ENCODE results near the gene TMEM42.
"Not testable (repeated sequence)": the region's sequence is repeated elsewhere in the genome, so short reads cannot be mapped to it uniquely, and the experiment has no call there.

Gene TMEM42

DNA sequence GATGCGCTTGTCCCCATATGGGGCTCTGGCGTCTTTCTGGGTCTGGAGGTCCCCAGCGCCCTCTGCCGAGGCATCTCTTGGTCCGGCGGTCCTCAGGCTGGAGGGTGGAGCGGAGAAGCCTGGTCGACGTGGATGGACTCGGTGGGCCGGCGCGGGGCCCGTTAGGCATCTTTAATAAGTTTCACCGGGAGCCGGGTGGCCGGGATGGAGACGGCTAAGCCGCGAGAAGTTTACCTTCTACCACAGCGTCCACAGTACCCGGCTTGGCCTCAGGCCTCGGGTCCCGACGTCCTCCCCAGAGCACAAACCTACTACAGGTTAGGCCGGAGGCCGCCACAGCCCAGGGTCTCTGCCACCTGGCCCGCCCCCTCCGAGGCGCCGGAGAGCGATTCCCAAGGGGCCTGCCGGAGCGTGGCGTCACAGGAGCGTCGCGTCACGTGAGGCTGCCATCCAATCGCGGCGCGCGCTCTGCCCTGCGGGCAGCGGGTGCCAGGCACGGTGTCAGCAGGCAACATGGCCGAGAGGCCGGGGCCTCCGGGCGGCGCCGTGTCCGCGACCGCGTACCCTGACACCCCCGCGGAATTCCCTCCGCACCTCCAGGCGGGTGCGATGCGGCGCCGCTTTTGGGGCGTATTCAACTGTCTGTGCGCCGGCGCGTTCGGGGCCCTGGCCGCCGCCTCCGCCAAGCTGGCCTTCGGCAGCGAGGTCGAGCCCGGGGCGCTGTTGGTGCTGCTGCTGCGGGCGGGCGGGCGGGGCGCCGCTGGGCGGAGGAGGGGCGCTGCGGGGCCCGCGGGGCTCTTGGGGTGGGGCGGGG, at the start of gene TMEM42:
Gene TMEM42, plus strand, starts transcription at position 501 of the 814 bp plus-strand sequence. Its CDS starts 13 bp downstream, at position 514.
- in situ Hi-C loops (cut with HindIII; ENCODE audit: low sequenced_read_pairs): no loop called here

DNA sequence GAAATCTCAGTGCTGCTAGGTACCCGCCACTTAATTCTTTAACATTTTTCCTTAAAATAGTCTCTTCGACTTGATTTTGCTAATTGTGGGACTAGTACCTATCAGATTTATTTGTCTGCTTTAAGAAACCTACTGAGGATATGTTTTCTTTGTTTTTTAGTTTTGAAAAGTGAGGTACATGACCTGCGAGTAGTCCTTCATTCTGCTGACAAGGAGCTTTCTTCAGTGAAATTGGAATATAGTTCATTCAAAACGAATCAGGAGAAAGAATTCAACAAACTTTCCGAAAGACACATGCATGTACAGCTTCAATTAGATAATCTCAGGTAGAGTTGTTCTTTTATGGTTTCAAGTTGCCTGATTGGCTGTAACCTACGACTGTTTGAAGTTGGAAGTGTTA, 47.0 kb upstream of the TMEM42 start:
- in situ Hi-C loops (cut with HindIII; ENCODE audit: low sequenced_read_pairs): no loop called here

DNA sequence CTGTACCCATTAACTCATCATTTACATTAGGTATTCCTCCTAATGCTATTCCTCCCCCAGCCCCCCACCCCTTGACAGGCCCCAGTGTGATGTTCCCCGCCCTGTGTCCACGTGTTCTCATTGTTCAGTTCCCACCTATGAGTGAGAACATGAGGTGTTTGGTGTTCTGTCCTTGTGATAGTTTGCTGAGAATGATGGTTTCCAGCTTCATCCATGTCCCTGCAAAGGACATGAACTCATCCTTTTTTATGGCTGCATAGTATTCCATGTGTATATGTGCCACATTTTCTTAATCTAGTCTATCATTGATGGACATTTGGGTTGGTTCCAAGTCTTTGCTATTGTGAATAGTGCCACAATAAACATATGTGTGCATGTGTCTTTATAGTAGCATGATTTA, 45.4 kb upstream of the TMEM42 start:
- in situ Hi-C loops (cut with HindIII; ENCODE audit: low sequenced_read_pairs): not testable (repeated sequence)

DNA sequence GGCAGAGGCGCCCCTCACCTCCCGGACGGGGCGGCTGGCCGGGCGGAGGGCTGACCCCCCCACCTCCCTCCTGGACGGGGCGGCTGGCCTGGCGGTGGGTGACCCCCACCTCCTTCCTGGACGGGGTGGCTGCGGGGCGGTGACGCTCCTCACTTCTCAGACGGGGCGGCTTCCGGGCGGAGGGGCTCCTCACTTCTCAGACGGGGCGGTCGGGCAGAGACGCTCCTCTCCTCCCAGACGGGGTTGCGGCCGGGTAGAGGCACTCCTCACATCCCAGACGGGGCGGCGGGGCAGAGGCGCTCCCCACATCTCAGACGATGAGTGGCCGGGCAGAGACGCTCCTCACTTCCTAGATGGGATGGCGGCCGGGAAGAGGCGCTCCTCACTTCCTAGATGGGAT, 40.5 kb upstream of the TMEM42 start:
- in situ Hi-C loops (cut with HindIII; ENCODE audit: low sequenced_read_pairs): not testable (repeated sequence)

DNA sequence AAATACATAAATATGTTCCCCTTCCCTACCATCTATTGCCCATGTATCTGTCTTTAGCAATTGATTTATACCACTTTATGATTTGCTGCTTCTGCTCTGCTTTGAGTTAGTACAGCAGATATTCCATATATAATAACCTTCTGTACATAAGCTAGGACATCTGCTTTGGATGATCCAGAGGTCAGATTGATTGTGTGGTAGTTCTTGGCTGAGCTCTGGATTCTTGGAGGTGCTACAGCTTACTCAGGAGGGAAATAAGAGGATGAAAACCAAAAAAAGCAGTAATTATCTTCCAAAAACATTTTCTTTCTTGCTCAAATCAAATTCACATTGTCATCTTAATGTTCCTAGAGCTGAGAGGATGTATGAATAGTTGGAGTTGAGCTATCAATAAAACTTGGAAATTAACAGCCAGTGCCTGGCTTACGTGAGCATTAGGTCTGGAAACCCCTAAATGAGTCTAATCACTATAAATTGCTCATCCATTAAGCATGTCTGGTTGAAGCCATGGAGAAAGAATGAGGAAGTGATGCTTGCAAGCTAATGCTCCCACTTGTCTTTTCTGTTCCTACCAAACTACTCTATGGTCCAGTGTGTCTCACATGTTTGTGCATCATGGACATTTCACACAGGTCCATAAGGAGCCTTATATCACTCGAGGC, 36.3 kb upstream of the TMEM42 start:
- in situ Hi-C loops (cut with HindIII; ENCODE audit: low sequenced_read_pairs): no loop called here

DNA sequence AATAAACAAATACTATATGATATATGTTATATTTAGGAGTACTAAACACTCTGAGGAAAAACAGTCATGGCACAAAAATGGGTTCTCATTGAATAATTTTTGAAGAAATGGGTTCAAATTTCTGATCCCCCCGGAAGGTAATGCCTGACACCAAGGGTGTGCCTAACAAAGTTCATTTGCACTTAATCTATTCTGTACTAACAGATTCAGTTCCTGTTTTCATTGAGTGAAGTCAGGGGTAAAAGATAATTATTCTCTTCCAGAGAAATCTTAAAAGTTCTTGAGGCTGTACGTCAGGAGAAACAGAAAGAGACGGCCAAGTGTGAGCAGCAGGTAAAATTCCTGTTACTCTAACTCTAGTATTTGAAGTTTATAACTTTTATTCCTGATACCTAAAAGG, 34.5 kb upstream of the TMEM42 start:
- in situ Hi-C loops (cut with HindIII; ENCODE audit: low sequenced_read_pairs): no loop called here

DNA sequence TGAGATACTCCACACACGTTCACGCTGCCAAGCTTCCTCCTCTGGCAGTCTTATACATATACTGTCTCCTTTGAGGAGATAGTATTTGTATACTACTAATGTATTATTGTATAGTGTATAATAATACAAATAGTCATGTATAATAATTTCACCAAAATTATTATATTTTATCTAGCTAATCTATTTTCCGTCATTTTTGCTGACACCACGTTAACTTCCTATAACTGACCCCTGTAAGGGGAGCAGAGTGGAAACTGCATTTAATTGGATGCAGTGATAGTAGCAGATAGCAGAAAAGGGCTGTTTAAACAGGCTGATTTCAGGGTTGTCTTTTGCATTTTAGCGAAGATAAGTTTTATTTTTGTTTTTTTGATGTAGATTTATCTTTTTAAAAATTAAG, 30.5 kb upstream of the TMEM42 start:
- in situ Hi-C loops (cut with HindIII; ENCODE audit: low sequenced_read_pairs): no loop called here

DNA sequence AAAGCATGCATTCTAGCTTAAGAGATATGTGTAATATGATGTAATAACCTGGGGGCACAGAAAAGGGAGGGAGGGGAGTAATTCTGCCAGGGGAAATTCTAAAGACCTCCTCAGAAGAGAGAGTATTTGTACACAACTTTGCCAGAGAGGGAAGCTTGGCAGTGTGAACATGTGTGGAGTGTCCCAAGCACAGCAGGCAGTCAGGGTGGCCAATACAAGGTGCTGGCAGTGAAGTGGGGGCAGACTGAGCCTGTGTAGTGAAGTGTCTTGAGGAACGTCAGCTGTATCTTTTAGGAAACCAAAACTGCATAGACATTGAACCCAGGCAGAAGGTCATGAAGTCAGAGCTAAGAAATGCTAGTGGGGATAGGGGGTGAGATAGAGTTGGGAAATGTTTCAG, 29.7 kb upstream of the TMEM42 start:
- in situ Hi-C loops (cut with HindIII; ENCODE audit: low sequenced_read_pairs): no loop called here

DNA sequence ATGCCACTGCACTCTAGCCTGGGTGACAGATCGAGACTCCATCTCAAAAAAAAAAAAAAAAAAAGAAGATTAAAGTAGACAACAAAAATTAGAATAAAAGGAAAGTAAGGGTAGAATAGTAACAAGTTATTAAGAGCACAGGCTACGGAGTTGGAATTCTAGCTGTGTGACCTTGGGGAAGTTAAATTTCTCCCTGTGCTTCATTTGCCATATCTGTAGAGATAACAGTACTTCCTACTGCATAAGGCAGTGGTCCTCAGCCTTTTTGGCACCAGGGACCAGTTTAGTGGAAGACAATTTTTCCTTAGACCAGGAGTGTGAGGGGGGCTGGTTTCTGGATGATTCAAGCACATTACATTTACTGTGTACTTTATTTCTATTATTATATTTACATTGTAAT, 28.7 kb upstream of the TMEM42 start:
- in situ Hi-C loops (cut with HindIII; ENCODE audit: low sequenced_read_pairs): no loop called here

DNA sequence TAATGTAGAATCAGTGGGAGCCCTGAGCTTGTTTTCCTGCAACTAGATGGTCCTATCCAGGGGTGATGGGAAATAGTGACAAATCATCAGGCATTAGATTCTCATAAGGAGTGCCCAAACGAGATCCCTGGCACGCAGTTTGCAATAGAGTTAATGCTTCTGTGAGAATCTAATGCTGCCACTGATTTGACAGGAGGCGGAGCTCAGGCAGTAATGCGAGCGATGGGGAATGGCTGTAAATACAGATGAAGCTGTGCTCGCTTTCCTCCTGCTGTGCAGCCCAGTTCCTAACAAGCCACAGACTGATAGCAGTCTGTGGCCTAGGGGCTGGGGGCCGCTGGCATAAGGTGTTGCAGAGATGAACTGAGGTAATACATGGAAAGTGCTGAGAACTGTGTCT, 28.3 kb upstream of the TMEM42 start:
- in situ Hi-C loops (cut with HindIII; ENCODE audit: low sequenced_read_pairs): no loop called here

DNA sequence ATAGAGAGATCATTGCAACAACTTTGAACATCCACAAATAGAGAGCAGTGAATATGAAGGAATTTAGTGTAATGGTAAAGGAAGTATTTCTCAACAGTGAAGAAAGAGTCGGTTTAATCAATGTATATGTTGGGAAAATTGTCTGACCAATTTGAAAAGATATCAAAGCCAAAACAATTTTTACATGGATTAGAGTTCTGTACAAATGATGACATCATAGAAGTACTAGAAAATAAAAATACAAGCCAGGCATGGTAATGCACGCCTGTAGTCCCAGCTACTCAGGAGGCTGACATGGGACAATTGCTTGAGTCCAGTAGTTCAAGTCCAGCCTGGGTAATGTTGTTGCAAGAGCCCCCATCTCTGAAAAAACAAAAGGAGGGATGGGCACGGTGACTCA, 26.0 kb upstream of the TMEM42 start:
- in situ Hi-C loops (cut with HindIII; ENCODE audit: low sequenced_read_pairs): no loop called here

DNA sequence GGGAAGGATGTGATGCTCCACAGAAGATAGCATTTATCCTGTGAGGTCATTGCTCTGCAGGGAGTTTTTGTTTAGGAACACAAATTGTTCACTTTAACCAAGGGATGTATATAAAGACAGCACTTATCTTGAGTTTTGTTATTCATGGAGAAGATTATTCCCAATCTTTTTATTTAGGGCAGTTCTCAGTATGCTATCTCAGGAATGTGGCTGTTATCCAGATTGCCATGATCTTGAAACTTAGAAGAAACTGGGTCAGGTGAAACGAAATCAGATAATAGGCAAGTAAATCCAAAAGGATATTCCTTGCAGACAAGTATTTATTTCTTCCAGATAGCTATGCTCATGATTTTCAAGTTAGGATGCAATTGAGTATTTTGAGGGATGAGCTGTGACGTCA, 19.3 kb upstream of the TMEM42 start:
- in situ Hi-C loops (cut with HindIII; ENCODE audit: low sequenced_read_pairs): no loop called here

DNA sequence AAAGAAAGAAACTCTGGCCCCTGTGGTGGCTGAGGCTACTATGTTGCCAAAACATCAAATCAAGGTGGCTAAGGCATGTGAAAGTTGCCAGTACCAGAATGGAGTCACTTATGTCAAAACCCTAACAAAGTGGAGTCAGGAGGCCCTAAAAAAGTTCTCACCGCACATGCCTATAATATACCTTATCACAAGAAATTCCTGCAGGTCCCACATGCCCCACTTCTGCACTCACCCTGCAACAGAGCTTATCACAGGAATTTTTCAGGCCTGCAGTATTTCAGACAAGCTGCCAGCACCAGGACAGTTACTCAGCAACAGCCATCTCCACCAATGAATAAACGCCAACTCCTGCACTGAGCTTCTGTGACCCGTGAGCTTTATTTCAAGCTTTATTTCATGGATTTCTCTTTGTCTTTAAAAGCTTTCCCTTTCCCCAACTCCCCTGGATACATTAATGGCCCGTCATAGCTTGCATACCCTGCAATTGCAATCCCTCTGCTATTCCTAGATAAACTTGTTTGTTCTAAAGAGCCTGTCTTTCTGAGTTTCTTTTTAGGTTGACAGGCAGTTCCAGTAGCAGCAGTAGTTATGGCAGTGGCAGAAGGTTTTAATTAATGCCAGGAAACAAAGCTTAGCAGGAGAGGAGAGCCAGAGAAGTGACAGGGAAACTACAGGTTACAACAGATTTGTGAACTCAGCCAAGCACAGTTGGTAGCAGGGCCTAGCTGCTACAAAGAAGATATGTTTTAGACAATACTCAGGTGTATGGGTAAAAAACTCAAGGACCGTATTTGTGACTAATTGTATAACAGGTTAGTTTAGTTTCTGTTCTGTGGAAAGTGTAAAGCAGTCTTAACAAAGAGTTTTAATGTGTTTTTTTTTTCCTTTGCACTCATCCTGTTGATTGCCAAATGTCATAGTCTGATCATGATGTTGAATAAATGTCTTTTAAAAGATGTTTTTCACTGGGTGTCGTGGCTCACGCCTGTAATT, 15.9 kb upstream of the TMEM42 start:
- in situ Hi-C loops (cut with HindIII; ENCODE audit: low sequenced_read_pairs): no loop called here

DNA sequence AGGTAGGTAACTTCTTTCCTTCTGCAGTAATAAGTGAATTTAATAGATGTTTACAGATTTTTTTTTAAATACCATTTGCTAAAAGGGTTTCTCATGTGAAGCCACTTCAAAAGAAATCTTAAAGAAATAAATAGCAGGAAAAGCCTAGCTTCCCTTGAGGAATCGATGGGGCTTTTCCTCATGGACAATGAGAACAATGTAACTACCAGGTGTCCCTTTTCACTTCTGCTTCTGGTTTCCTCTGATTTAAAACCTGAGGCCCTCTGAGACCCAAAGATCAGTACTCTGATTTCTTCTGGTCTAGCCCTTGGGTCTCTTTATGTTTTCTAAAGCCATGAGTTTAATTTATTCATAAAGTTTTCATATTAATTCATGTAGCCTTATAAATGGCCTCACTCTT, 13.1 kb upstream of the TMEM42 start:
- in situ Hi-C loops (cut with HindIII; ENCODE audit: low sequenced_read_pairs): no loop called here

DNA sequence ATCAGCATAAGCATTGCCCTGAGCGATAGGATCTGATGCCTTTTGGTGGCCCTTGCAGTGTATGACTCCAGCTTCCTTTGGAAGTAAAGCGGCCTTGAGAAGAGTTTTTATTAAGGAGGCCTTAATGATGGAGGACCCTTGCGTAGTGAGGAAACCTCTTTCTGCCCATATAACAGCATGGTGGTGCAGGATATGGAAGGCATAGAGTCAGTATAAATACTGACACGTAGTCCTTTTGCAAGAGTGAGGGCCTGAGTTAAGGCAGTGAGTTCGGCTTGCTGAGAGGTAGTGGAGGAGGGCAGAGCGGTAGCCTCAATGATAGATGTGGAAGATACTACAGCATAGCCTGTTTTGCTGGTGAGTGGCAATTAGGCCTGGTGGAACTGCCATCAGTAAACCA, 5.0 kb upstream of the TMEM42 start:
- in situ Hi-C loops (cut with HindIII; ENCODE audit: low sequenced_read_pairs): not testable (repeated sequence)

DNA sequence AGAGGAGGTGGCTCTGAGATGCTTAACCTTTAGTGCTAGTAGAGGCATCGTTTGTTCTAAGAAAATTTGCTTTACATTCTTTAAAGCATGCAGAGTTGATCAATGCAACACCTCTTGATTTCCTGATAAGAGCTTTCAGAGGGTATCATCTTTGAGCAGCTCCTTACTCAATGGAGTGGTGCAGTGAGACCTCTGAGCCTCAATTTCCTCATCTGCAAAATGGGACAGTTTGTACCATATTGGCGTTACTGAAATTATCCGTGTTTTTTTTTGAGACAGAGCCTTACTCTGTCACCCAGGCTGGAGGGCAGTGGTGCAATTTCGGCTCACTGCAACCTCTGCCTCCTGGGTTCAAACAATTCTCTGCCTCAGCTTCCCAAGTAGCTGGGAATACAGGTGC, 1.6 kb upstream of the TMEM42 start:
- in situ Hi-C loops (cut with HindIII; ENCODE audit: low sequenced_read_pairs): no loop called here

DNA sequence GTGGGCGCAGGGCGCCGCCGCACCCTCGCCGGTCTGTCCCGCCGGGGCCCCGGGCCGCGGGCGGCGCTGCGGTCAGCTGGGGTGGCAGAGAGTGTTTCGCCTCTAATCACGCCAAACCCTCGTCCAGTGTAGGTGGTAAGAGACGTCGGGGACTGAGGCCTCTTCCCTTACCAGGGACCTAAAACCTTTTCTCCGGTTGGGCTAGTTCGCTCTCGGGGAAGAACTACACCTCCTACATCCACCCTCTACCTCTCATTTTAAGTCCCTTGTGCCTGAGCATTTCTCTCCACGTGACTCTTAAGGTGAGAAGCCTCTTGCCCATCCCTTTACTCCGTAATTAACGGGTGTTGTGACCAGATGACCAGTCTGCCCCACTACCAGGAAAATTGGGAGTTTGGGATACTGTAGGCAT, 520 bp downstream of the TMEM42 start:
- in situ Hi-C loops (cut with HindIII; ENCODE audit: low sequenced_read_pairs): no loop called here

DNA sequence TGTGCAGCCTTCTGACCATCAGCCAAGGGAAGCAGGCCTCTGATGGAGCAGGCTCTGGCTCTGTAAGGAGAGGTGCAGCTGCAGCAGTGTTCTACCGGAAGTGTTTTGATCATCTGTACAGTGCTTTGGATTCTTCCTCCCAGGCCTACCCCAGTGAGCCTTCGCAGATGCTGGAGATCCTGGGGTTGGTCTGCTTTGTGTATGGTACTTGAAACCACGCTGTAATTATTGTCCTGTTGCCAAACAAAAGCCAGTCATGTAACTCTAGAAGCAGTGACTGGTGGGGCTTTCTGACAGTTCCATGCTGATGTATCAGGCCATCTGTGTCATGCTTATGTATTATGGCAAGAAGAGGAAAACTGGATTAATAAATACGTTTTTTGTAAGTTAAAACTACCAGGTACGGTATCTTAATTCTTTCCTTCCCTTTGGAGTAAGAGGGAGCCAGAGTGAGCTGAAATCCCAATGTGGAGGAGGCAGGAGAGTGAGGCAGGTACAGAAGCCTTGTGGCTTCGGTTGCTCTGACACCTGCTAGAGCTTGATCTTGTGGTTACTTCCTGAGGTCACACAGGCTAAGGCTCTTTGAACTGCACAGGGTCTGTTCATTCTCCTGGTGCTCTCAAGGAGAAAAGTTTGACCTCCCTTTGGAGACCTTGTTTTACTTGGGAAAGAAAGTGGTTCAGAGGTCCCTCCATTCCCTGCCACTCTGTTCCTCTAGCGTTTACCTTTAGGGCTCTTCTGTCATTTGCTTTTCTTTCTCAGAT, 3.7 kb downstream of the TMEM42 start:
- in situ Hi-C loops (cut with HindIII; ENCODE audit: low sequenced_read_pairs): no loop called here

DNA sequence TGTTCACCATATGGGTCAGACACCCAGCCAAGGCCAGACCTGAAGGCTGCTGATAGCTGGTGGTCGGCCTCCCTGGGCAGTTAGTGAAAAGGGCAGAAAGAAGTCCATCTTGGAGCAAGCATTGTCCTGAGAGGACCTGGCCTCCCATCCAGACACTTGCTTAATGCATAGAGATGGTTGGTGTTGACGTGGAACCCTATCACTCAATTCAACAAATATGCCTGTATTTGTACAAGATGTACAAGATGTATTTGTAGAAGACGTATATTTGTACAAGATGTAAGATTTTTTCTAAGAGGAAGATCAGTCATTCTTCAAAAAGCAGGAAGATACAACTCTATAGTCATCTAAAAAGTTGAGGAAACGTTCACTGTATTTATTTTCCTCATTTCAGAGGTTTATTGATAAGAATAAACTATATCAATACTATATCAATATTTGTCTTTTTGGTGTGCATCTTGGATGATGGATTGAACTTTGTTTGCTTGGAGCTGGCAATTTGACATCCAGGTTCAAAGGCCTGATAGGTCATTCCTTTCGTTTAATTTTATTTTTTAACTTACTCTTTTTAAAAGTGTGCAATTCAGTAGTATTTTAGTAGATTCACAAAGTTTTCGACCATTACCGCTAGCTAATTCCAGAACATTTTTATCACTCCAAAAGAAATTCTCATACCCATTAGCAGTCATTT, 5.9 kb downstream of the TMEM42 start:
- in situ Hi-C loops (cut with HindIII; ENCODE audit: low sequenced_read_pairs): no loop called here
